Inflammatory macrophage (primary cell): ENCODE measurements around the gene MIS18A.
"Not testable (repeated sequence)": the region's sequence is repeated elsewhere in the genome, so short reads cannot be mapped to it uniquely, and the experiment has no call there.

ENCODE experiments used
- DNase-seq, 2 donors: peaks; one replicate each; pipeline ENCODE4 v3.0.0-alpha.2; 2020 to 2022
- total RNA-seq, 18 experiments: gene quantifications; one replicate each; lab custom pipeline; 2026; ENCODE audit warnings: mixed read lengths in 6 of 18, inconsistent platforms in 2 of 18; lab: John Stamatoyannopoulos, UW

The MIS18A gene
- 2.3 to 10.3 (median 6.9) reads per million in 18 experiments for total RNA-seq

GRCh38 chr21:32278518-32279376 is at the start of gene MIS18A:
TSS of gene MIS18A (minus strand) at chr21:32279049. CDS start at chr21:32279014, 35 bp downstream.
- DNase-seq: peak; percentile 96 to 97

DNA sequence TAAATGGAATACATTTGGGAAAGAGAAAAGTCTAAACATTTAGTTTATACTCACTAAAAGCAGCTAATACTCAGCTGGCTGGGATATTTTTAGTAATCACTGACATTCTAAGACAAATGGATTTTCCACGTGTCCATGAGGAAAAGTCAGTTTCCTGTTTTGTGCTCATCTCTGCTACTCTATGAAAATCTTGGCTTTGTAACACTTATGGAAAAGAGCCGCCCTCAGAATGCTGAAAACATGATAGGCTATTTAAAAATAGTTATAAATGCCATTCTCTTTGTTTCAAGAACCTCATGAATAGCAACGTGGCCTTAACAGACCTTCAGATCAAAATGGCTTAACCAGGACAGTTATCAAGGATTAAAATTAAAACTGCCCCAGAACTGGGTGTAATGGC is 49.7 kb upstream of the MIS18A start:
- DNase-seq: no peak

DNA sequence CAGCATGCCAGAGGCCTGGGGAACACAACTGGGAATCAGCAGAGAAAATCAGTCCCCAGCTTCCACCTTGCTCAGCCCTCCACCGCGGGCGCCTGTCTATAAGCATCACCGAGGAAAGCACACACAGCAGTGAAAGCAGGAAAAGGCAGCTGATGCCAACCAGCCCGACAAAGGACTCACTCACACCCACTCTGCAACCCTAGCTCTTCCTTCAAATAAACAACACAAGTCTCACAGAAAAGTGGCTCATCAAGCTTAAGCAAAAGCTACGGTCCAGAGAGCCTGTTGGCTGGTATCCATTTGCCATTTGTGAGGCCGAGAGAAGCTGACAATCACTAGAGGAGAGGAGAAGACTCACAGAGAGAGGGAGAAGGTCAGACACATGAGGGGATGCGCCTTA is 46.9 kb upstream of the MIS18A start:
- no peak for DNase-seq

- DNase-seq: no peak
These were observed 43.8 kb upstream of the MIS18A start for GRCh38 chr21:32322676-32323075.

DNA sequence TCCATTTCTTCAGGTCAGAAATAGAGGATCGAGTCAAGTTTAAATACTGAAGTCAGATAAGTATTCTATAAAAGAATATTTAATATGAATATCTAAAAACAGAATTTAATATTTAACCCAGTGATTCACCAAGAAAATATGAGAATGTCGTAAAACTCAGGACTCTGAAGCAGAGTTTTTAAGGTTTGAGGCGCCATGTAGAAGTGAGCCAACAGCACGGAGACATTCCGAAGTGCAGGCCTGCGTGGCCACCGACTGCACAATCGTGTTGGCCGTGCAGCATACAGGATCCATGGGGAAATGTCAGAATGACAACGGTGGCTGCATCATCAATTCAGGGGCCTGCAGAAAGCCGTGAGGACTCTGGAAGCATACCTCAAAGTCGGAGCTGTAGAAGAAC is 43.3 kb upstream of the MIS18A start:
- DNase-seq: no peak

GRCh38 chr21:32321480-32321879 is 42.6 kb upstream of the MIS18A start:
- no peak for DNase-seq

DNA sequence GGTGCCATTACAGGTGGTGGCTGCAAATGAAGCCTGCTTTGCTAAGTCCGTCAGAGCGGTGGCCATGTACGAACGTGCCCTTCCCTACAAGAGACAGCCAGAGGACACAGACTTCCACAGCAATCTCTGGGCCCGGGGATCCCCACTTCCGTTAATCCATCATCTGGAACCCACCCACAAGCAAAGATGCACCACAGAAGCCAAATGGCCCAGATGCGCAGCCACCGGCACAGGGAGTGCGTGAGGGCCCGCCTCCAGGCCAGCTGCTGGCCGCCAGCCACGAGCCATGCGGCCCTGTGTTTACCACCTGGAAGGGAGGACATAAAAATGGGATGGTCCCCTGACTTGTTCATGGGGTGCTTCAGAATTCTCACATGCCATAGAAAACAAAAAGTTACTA is 41.9 kb upstream of the MIS18A start:
- no peak for DNase-seq

DNA sequence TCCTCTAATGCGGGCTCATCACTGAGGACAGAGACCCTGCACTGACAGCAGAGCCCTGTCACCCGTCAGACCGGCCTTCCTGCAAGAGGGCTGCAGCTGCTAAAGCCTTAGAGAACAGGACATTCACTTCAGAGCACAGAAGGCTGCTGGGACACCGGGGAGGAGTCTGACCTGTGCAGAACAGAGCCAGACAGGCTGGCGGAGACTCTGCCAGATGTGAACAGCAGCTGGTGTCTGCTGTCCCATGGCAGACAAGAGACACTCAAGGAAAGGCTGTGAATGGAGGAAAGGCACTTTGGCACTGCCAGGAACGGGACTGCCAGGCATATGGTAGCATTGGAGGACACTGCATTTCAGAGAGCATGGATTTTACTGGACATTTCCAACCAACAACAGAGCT is 41.2 kb upstream of the MIS18A start:
- no peak for DNase-seq

DNA sequence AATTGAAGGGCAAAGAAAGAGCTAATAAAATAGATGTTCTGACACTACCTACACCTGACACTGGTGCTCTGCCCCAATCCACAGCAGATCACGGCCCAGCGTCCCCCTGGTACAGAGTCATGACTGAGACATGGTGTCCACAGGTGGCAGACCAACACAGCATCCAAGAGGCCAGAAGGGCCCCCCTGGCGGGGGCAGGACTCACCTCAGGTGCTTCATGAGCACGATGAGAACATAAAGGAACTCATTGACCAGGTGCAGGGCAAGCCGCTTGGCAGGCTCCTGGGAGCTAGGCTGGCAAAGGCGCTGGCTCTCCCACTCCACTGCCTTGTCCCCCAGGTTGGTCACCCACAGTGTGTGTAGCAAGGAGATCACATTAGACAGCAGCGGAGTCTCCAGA is 40.2 kb upstream of the MIS18A start:
- no peak for DNase-seq

DNA sequence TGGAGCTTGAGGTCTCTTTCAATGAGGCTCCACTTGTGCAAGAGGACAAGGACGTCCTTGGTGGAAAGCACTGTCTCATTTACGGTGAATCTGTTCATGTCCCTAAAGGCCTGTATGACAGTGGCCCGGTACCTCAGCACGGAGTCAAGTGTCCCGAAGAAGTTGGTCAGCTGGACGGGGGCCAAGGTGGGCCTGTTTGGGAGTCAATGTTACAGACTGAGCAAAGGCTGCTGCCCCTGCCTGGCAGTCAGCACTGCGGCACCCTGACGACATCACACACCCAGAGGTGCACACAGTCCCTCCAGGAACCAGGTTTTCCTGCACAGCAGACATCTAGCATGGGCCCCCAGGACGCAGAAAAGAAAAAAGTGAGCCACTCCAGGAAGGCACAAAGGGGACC is 38.9 kb upstream of the MIS18A start:
- no peak for DNase-seq

- no peak for DNase-seq
These were observed 37.7 kb upstream of the MIS18A start for GRCh38 chr21:32316361-32317215.

- no peak for DNase-seq
These were observed 36.8 kb upstream of the MIS18A start for GRCh38 chr21:32315511-32316281.

DNA sequence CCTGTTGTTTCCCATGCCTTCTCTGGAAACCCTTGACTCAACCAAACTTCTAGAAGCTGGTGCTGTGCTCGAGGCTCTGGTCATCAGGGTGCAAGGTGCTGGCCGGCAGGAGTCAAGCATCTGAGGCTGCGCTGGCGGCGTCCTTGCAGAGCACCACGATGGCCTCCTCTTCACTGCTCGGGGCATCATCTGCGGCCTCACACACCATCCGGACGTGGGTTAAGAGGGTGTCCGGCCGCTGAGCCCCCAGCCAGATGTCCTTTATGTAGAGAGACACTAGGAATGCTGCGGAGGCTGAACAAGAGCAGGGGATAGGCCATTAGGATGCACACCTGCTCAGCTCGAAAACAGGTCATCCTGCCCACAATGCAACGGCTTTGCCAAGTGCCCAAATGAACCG is 36.0 kb upstream of the MIS18A start:
- DNase-seq: no peak

DNA sequence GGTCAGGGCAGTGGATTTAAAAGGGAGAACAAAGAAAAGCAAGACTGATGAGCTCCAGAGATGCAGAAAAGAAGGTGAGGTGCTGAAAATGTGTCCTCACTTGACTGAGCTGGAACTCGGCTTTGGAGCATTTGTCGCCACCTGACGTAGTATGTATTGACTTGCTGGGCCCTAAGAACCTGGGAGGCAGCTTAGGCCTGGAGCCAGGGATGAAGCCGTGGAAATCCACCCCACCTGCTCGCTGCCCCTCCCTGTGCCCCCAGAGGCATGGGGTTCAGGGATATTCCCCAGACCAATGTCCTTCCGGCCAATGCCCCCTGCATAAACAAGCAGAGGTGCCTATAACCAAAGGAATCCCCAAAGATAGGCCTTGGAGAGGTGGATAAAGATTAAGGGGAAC is 34.1 kb upstream of the MIS18A start:
- DNase-seq: no peak

- no peak for DNase-seq
These were observed 33.5 kb upstream of the MIS18A start for GRCh38 chr21:32312326-32312725.

- DNase-seq: no peak
These were observed 32.8 kb upstream of the MIS18A start for GRCh38 chr21:32311621-32312020.

- DNase-seq: not testable (repeated sequence)
These were observed 32.1 kb upstream of the MIS18A start for GRCh38 chr21:32310976-32311375.

GRCh38 chr21:32309906-32310460 is 31.1 kb upstream of the MIS18A start:
- DNase-seq: no peak

GRCh38 chr21:32308696-32309095 is 29.8 kb upstream of the MIS18A start:
- no peak for DNase-seq

- DNase-seq: no peak
These were observed 28.9 kb upstream of the MIS18A start for GRCh38 chr21:32307706-32308105.

DNA sequence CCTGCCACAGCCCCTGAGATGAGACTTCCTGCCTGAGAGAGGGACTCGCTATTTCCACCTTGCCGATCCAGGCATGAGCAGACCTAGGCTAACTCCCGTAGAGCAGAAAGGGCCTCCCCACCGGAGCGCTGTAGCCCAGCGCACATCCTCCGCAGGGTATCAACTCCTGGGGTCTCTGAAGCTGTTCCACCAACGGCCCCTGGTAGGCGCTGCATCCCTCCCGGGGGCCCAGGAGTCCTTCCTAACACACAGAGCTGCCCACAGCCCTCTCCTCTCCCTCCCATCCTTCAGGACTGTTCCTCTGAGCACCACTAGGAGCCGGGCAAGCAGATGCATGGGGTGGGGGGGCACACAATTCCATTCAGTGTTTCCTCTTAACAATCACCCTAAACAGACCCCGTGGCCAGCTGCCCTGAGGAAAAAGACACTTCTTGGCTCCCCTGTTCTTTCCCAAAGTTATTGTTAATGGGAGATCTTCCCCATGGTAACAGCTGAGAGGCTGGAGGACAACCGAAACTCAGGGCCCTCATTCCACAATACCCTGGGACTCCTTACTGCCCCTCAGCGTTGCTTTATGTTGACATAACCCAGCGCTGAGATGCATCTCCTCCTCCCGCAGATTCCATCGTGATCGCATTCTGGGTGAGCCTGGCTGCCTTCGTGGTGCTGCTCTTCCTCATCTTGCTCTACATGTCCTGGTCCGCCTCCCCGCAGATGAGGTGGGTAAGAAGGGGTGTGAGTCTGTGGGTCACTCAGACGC is 27.4 kb upstream of the MIS18A start:
- DNase-seq: no peak

GRCh38 chr21:32304998-32305397 is 26.1 kb upstream of the MIS18A start:
- no peak for DNase-seq
